ENCODE data around the gene CLRN3.

CLRN3 gene

DNA sequence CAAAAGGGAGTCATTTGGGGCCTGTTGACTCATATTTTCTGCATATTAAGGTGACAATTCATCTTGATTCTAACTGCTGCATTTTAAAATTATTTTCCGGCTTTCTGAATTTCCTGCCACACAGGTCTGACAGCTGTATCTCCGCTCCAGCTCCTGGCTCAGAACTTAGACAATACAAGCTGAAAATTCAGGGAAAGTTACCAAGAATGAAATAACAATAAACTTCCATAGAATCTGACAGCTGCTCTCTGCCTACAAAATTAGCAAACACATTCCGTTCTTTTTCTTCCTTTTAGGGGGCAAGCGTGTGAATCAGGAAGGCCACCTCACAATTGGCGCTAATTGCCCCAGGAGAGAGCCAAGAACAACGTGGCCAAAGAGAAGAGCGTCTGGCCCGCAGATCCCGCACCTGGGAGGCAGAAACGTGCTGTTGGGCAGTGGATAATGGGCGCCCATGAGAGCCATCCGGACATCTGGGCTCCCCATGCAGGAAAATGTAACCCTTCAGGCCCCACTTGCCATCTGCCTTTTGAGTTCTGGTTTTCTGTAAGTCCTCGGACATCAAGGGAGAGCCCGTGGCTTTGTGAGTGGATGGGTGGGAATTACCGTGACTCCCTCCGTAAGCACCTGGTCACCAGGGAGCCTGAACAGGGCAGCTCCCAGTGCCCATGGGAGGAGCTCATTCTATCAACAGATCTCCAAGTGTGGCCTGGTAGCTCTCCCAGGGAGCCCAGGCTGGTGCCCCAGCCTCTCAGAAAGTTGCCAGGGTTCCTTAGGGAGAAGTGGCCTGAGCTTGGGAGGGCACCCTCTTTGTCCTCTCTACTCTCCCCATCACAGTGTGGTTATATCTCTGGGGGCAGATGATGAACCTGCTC lies 5.0 kb downstream of the CLRN3 start:
- Histone ChIP-seq H3K9ac (ENCODE audit: low read length) (no peak overlapping the region), H3K27me3 (ENCODE audit: control insufficient read depth, insufficient read depth, low read length) (no peaks in the 10 kb centered on the region), H3K4me1 (ENCODE audit: control insufficient read depth, insufficient read depth, low read length) (peaks cover 49% of the 10 kb centered on the region), H3K4me3 (ENCODE audit: low read length) (no peak overlapping the region), H3K36me3 (ENCODE audit: control insufficient read depth, insufficient read depth, low read length) (no peaks in the 10 kb centered on the region), H3K9me3 (ENCODE audit: control insufficient read depth, low read length) (no peaks in the 10 kb centered on the region)

DNA sequence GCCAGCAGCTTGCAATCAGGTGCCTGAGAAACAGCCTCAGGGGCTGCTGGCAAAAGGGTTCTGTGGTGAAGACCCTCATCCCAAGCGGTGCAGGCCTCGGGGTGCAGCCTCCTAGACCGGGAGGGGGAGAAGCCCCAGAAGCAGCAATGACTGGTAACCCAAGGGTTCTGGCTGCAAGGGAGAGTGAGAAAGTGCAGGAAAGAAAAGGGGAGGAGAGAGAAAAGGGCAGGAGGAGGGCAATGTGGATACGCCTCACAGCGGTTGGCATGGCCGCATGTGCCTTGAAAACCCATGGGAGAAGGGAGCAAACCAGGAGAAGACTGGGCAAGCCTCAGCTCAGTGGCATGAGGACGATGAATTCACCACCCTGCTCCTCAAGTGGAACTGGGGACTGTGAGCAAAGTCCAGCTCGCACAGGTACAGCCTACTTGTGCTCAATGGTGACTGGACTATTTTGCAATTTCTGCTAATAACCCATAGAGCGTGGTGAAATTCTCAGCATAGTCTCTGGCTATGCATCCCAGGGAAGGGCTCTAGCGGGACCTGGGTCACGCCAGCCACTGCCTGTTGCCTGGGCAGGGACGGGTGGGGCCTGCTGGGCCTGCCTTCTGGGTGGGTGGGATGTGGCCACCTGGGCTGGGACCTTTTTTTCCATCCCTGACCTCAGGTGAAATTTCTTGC lies 6.2 kb downstream of the CLRN3 start:
- H3K4me1 ChIP-seq (ENCODE audit: control insufficient read depth, insufficient read depth, low read length), result peaks cover 61% of the 10 kb centered on the region
- H3K9ac ChIP-seq (ENCODE audit: low read length), result no peak overlapping the region
- no peaks in the 10 kb centered on the region for H3K36me3 ChIP-seq (ENCODE audit: control insufficient read depth, insufficient read depth, low read length)
- H3K4me3 ChIP-seq (ENCODE audit: low read length), result no peak overlapping the region
- H3K9me3 ChIP-seq (ENCODE audit: control insufficient read depth, low read length), result no peaks in the 10 kb centered on the region
- H3K27me3 ChIP-seq (ENCODE audit: control insufficient read depth, insufficient read depth, low read length), result no peaks in the 10 kb centered on the region

DNA sequence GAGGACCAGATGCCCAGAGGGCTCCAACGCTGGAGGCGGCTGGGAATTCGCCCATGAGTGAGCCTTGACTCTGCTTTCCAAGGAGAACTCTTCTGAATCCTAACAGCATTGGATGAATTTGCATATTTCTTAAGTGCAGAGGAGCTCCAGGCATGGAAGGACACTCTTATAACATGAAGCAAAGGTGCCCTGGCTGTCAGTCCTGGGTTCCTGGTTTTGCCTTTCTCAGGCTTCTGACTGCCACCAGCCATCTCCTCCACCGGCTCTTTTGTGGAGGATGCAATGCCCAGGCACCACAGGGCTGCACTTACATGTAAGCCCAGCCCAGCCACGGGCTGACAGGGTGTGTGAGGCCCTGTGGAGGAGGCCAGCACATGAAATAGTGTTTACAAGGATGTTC lies 8.2 kb downstream of the CLRN3 start:
- H3K27me3 ChIP-seq (ENCODE audit: control insufficient read depth, insufficient read depth, low read length), result no peaks in the 10 kb centered on the region
- H3K4me3 ChIP-seq (ENCODE audit: low read length), result no peak overlapping the region
- no peak overlapping the region for H3K9ac ChIP-seq (ENCODE audit: low read length)
- H3K36me3 ChIP-seq (ENCODE audit: control insufficient read depth, insufficient read depth, low read length), result no peaks in the 10 kb centered on the region
- H3K9me3 ChIP-seq (ENCODE audit: control insufficient read depth, low read length), result no peaks in the 10 kb centered on the region
- peaks cover 74% of the 10 kb centered on the region for H3K4me1 ChIP-seq (ENCODE audit: control insufficient read depth, insufficient read depth, low read length)

DNA sequence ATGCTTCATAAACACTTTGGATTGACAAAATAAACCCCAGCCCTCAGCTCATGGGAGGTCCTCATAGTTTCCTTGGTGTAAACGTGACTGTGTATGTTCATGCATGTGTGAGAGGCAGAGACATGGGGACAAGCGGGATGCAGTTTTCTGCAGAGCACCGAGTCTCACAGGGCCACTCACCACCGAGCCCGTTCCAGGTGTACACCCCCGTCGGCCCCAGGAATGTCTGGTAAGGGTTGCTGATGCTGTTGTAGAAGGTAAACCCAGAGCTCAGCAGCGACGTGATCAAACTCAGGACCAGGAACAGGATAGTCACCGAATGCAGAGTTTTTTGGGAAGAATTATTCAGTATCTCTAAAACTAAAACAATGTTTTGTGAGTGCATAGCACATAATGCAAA lies 9.2 kb downstream of the CLRN3 start:
- Histone ChIP-seq H3K4me3 (ENCODE audit: low read length) (no peak overlapping the region), H3K4me1 (ENCODE audit: control insufficient read depth, insufficient read depth, low read length) (peaks cover 73% of the 10 kb centered on the region), H3K36me3 (ENCODE audit: control insufficient read depth, insufficient read depth, low read length) (no peaks in the 10 kb centered on the region), H3K9ac (ENCODE audit: low read length) (no peak overlapping the region), H3K27me3 (ENCODE audit: control insufficient read depth, insufficient read depth, low read length) (no peaks in the 10 kb centered on the region), H3K9me3 (ENCODE audit: control insufficient read depth, low read length) (no peaks in the 10 kb centered on the region)

DNA sequence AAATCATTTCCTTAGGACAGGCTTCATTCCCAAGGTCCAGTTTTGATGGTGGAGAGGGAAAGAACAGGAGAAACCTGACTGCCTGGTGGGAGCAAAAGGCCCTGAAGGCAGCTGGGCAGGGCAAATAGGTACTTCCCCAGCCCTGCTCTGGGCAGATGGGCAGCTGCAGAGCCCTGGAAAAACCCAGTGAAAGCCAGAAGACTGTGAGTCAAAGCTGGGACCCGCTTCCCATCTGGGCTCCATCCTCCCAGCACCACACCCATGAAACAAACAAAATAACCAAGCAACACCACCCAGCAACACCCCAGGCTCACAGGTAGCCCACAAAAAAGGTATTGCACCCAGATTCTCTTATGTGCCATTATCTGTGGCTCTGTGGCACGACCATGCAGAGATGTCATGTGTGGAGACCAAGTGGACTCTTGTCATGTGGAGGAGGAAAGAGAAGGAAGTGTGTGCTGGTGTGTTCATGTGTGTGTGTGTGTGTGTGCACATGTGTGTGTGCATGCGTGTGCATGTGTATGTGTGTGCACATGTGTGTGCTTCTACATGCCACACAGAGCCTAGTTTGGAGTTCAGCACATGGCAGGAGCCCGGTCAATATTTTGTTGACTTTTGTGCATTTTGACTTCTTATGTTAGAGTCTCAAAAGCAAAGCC lies 9.8 kb downstream of the CLRN3 start:
- Histone ChIP-seq H3K4me3 (ENCODE audit: low read length) (no peak overlapping the region), H3K9ac (ENCODE audit: low read length) (no peak overlapping the region), H3K27me3 (ENCODE audit: control insufficient read depth, insufficient read depth, low read length) (no peaks in the 10 kb centered on the region), H3K36me3 (ENCODE audit: control insufficient read depth, insufficient read depth, low read length) (no peaks in the 10 kb centered on the region), H3K4me1 (ENCODE audit: control insufficient read depth, insufficient read depth, low read length) (peaks cover 73% of the 10 kb centered on the region), H3K9me3 (ENCODE audit: control insufficient read depth, low read length) (no peaks in the 10 kb centered on the region)

DNA sequence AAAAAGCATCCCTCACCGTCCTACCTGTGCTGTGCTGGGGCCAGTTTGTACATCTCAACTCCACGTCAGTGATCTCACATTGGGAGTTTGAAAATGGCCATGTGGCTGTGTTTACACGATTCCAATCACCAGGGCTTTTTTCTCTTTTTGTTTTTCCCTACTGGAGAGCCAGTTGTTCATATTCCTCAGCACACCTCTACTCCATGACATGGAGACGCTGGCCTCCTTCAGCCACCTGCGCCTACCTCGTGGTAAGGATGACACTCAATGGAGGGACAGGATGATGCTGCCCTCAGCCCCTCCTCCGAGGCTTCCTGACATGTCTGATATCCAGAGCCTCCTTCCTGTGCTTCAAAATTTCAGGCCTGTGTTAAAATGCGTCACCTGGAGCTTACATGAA lies 10.3 kb downstream of the CLRN3 start:
- H3K4me1 ChIP-seq (ENCODE audit: control insufficient read depth, insufficient read depth, low read length), result peaks cover 70% of the 10 kb centered on the region
- no peaks in the 10 kb centered on the region for H3K27me3 ChIP-seq (ENCODE audit: control insufficient read depth, insufficient read depth, low read length)
- H3K9ac ChIP-seq (ENCODE audit: low read length), result no peak overlapping the region
- H3K4me3 ChIP-seq (ENCODE audit: low read length), result no peak overlapping the region
- H3K9me3 ChIP-seq (ENCODE audit: control insufficient read depth, low read length), result no peaks in the 10 kb centered on the region
- no peaks in the 10 kb centered on the region for H3K36me3 ChIP-seq (ENCODE audit: control insufficient read depth, insufficient read depth, low read length)

DNA sequence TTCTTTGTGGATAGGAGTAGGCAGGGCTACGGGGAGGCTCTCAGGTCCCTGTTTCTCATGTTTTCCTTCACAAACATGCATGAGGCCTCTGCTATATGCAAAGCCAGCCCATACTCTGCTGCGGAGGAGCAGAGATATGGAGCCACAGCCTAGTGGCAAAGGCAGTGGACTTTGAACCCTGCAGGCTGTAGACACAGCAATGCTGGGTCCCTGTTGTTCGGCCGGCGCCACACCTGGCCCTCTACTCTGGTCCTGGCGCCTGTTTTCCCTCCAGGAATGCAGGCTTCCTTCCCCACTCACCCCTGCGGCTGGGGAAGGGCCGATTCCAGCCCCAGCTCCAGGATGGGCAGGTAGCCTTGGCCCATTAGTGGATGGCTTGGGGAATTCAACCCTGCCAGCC lies 11.5 kb downstream of the CLRN3 start:
- Histone ChIP-seq H3K36me3 (ENCODE audit: control insufficient read depth, insufficient read depth, low read length) (no peaks in the 10 kb centered on the region), H3K9ac (ENCODE audit: low read length) (peak overlapping the region; percentile 41), H3K4me3 (ENCODE audit: low read length) (no peak overlapping the region), H3K9me3 (ENCODE audit: control insufficient read depth, low read length) (no peaks in the 10 kb centered on the region), H3K27me3 (ENCODE audit: control insufficient read depth, insufficient read depth, low read length) (no peaks in the 10 kb centered on the region), H3K4me1 (ENCODE audit: control insufficient read depth, insufficient read depth, low read length) (peaks cover 63% of the 10 kb centered on the region)

DNA sequence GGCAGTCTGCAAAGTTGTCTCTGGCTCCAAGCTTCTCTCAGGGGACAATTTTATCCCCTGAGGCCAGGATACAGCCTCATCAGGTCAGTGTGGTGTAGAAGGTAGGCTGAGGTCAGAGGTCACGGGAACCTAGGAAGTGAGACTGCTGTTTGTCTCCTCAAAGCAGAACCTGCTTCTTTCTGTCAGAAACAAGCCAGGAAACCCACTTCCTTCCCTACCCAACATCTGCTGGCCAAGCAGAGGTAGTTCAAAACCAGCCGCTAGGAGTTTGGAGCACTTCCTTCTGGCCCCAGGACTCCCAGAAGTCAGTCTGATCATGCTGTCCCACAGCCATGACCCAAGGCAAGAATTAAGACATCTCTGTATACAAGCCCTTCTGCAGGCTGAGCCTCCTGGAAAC lies 12.2 kb downstream of the CLRN3 start:
- no peak overlapping the region for H3K4me3 ChIP-seq (ENCODE audit: low read length)
- no peaks in the 10 kb centered on the region for H3K36me3 ChIP-seq (ENCODE audit: control insufficient read depth, insufficient read depth, low read length)
- peaks cover 61% of the 10 kb centered on the region for H3K4me1 ChIP-seq (ENCODE audit: control insufficient read depth, insufficient read depth, low read length)
- no peaks in the 10 kb centered on the region for H3K9me3 ChIP-seq (ENCODE audit: control insufficient read depth, low read length)
- no peaks in the 10 kb centered on the region for H3K27me3 ChIP-seq (ENCODE audit: control insufficient read depth, insufficient read depth, low read length)
- peak overlapping the region; percentile 41 for H3K9ac ChIP-seq (ENCODE audit: low read length)

DNA sequence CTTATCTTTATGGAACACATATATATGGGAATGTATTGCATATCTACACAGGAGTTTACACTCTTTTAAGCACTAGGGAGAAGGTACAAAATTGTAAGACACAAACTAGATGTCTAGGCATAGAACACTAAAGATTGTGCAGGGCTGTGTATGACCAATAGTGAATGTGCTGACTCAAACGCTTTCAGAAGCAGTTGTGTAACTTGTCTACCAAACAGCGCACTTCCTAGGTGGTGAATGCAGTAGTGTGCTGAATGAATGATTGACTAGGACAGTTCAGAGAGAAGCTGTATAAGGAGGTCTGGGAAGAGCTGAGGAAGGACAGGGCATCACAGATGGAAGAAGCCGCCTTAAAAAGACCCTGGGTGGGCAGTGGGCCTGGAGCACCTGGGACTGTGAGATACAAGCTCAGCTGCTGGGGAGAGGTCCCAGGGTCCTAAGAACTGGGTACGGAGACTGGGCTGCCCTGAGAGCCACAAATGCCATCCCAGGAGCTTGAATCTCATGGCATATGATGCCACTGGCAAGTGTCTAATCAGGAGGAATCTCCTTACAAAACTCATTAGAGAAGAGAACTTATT lies 14.2 kb downstream of the CLRN3 start:
- H3K9ac ChIP-seq (ENCODE audit: low read length), result no peak overlapping the region
- no peaks in the 10 kb centered on the region for H3K27me3 ChIP-seq (ENCODE audit: control insufficient read depth, insufficient read depth, low read length)
- no peak overlapping the region for H3K4me3 ChIP-seq (ENCODE audit: low read length)
- H3K4me1 ChIP-seq (ENCODE audit: control insufficient read depth, insufficient read depth, low read length), result peaks cover 47% of the 10 kb centered on the region
- H3K36me3 ChIP-seq (ENCODE audit: control insufficient read depth, insufficient read depth, low read length), result no peaks in the 10 kb centered on the region
- no peaks in the 10 kb centered on the region for H3K9me3 ChIP-seq (ENCODE audit: control insufficient read depth, low read length)

DNA sequence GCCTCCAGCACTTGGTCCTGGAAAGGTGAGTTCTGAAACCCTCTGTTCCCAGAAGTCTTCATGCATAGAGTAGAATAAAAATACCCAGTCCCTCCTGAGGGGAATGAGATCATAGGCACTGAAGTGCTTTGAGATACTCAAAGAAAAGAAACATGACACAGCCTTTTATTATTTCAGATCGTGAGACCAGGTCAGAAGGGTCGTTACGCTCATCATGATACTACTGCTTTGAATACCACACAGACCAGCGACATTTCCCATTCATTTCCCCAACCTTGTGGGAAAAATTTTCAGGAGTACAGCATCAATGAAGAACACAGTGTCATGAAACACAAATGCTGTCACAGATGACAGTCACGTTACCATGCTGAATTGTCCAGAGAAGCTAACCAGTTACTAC lies 15.0 kb downstream of the CLRN3 start:
- H3K4me3 ChIP-seq (ENCODE audit: low read length), result no peak overlapping the region
- no peaks in the 10 kb centered on the region for H3K36me3 ChIP-seq (ENCODE audit: control insufficient read depth, insufficient read depth, low read length)
- no peak overlapping the region for H3K9ac ChIP-seq (ENCODE audit: low read length)
- no peaks in the 10 kb centered on the region for H3K27me3 ChIP-seq (ENCODE audit: control insufficient read depth, insufficient read depth, low read length)
- H3K9me3 ChIP-seq (ENCODE audit: control insufficient read depth, low read length), result no peaks in the 10 kb centered on the region
- peaks cover 47% of the 10 kb centered on the region for H3K4me1 ChIP-seq (ENCODE audit: control insufficient read depth, insufficient read depth, low read length)

DNA sequence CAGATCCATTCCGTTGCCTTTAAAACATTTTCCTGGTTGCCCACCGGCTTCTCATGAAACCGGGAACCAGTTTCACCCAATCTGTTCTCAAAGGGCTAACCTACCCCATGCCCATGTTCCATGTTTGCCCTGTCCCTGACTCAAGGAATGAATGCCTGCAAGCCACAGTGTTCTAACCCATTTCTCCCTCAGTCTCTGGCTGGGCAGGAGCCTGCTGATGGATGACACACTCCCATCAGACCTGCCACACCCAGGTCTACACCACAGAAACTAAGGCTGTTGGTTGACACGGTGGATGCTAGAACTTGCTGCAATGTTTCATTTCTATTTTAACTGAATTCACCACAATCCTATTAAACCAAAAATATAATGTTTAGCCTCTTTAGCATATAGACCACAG lies 15.6 kb downstream of the CLRN3 start:
- H3K9me3 ChIP-seq (ENCODE audit: control insufficient read depth, low read length), result no peaks in the 10 kb centered on the region
- H3K36me3 ChIP-seq (ENCODE audit: control insufficient read depth, insufficient read depth, low read length), result no peaks in the 10 kb centered on the region
- H3K4me3 ChIP-seq (ENCODE audit: low read length), result no peak overlapping the region
- peaks cover 47% of the 10 kb centered on the region for H3K4me1 ChIP-seq (ENCODE audit: control insufficient read depth, insufficient read depth, low read length)
- no peaks in the 10 kb centered on the region for H3K27me3 ChIP-seq (ENCODE audit: control insufficient read depth, insufficient read depth, low read length)
- no peak overlapping the region for H3K9ac ChIP-seq (ENCODE audit: low read length)

DNA sequence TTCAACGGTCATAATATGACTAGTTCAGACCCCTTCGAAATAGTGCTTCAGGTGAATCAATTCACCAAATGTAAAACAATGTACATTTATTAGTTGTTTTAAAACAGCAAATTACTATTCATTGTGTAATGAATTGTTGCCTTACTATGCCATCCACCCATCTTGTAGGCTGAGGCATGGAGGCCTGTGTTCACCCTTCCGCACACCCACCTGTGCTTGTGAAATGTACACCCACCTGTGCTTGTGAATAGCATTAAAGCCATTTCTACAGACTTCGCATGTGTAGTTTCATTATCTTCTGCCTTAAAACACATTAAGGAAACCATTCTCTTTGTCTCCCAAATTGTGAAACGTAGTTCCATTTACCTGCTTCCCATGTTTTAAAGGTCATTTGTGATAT lies 16.8 kb downstream of the CLRN3 start:
- Histone ChIP-seq H3K4me1 (ENCODE audit: control insufficient read depth, insufficient read depth, low read length) (peaks cover 43% of the 10 kb centered on the region), H3K27me3 (ENCODE audit: control insufficient read depth, insufficient read depth, low read length) (no peaks in the 10 kb centered on the region), H3K36me3 (ENCODE audit: control insufficient read depth, insufficient read depth, low read length) (no peaks in the 10 kb centered on the region), H3K4me3 (ENCODE audit: low read length) (no peak overlapping the region), H3K9me3 (ENCODE audit: control insufficient read depth, low read length) (no peaks in the 10 kb centered on the region), H3K9ac (ENCODE audit: low read length) (no peak overlapping the region)

Data from mucosa of stomach (tissue), 1 donor.